GM23338 (cell line): ENCODE results near the gene ARID1B. TPM values are rescaled to one million over a fixed set of nuclear protein-coding genes. Genes with fewer than 3 reads are reported as not detected.

Experiments used
- ATAC-seq: fragments of 200-7000 bp; cut with Tn5 transposase; 3 replicates; pipeline ENCODE4 v1.9.1; 2020
- DNase-seq: peaks from one replicate; pipeline ENCODE4 v3.0.0-alpha.2; 2015; ENCODE audit warnings: low spot score
- H2AFZ ChIP-seq: fragments of 200-600 bp; sonication (generic); 2 replicates; pipeline ENCODE4 v1.8.0; 2016; ENCODE audit warnings: antibody characterized with exemption, mild to moderate bottlenecking, moderate library complexity
- H3F3A ChIP-seq: fragments of 200-600 bp; sonication (generic); replicated peaks from 2 replicates; pipeline ENCODE4 v1.8.0; 2017; ENCODE audit warnings: antibody characterized with exemption, mixed run types, low read depth
- H3K27ac ChIP-seq: fragments of 200-600 bp; sonication (generic); 2 replicates; pipeline ENCODE4 v1.6.1; 2016; ENCODE audit warnings: low read depth
- H3K27me3 ChIP-seq: fragments of 200-600 bp; sonication (generic); 2 replicates; pipeline ENCODE4 v1.8.0; 2016; ENCODE audit warnings: mild to moderate bottlenecking, mixed run types, moderate library complexity; ENCODE audit not compliant: insufficient read depth
- H3K36me3 ChIP-seq: fragments of 200-600 bp; sonication (generic); 2 replicates; pipeline ENCODE4 v1.8.0; 2016; ENCODE audit warnings: mild to moderate bottlenecking; ENCODE audit not compliant: insufficient read depth
- H3K4me1 ChIP-seq: fragments of 200-600 bp; sonication (generic); 2 replicates; pipeline ENCODE4 v1.8.0; 2016; ENCODE audit warnings: mild to moderate bottlenecking, moderate library complexity; ENCODE audit not compliant: insufficient read depth
- H3K4me2 ChIP-seq: fragments of 200-600 bp; sonication (generic); 2 replicates; pipeline ENCODE4 v1.7.1; 2017; ENCODE audit warnings: mixed run types
- H3K4me3 ChIP-seq: fragments of 200-600 bp; sonication (generic); 2 replicates; pipeline ENCODE4 v1.6.1; 2016; ENCODE audit warnings: mixed run types
- H3K79me2 ChIP-seq: fragments of 200-600 bp; sonication (generic); replicated peaks from 2 replicates; pipeline ENCODE4 v1.8.0; 2017; ENCODE audit warnings: mild to moderate bottlenecking; ENCODE audit not compliant: insufficient read depth
- H3K9me2 ChIP-seq: fragments of 200-600 bp; sonication (generic); 2 replicates; pipeline ENCODE4 v1.8.0; 2017; ENCODE audit not compliant: insufficient read depth
- H4K20me1 ChIP-seq: fragments of 200-600 bp; sonication (generic); replicated peaks from 2 replicates; pipeline ENCODE4 v1.8.0; 2017; ENCODE audit warnings: mild to moderate bottlenecking; ENCODE audit not compliant: insufficient read depth
- H3K27ac Mint-ChIP-seq: 2 replicates; pipeline ENCODE4 v1.8.0; 2020; ENCODE audit warnings: inconsistent platforms, mild to moderate bottlenecking, moderate library complexity, mixed read lengths
- H3K27me3 Mint-ChIP-seq: 3 replicates; pipeline ENCODE4 v1.8.0; 2022; ENCODE audit warnings: low read depth, mild to moderate bottlenecking, moderate library complexity, mixed read lengths, inconsistent platforms; ENCODE audit not compliant: insufficient read depth, poor library complexity
- H3K36me3 Mint-ChIP-seq: 3 replicates; pipeline ENCODE4 v1.8.0; 2021; ENCODE audit warnings: low read depth, mild to moderate bottlenecking, inconsistent platforms, moderate library complexity, mixed read lengths
- H3K4me1 Mint-ChIP-seq: 3 replicates; pipeline ENCODE4 v1.8.0; 2020; ENCODE audit warnings: mild to moderate bottlenecking, inconsistent platforms, mixed read lengths
- H3K4me3 Mint-ChIP-seq: 3 replicates; pipeline ENCODE4 v1.8.0; 2021; ENCODE audit warnings: moderate library complexity, mild to moderate bottlenecking, inconsistent platforms, mixed read lengths
- H3K9me3 Mint-ChIP-seq: 3 replicates; pipeline ENCODE4 v1.8.0; 2020; ENCODE audit warnings: moderate library complexity, mild to moderate bottlenecking, inconsistent platforms, mixed read lengths
- CREB1 ChIP-seq: fragments of 250-450 bp; sonication (Bioruptor Pico); IDR thresholded peaks from 2 replicates; pipeline ENCODE4 v1.5.0; 2020; ENCODE audit warnings: low read depth, mild to moderate bottlenecking, moderate library complexity
- CTCF ChIP-seq, 2 experiments: fragments of 200-600 bp in 1 of 2; sonication (generic) in 1 of 2; conservative IDR thresholded peaks; 2 replicates each; pipeline versions ENCODE4 v1.5.1 to v1.6.1; 2016 to 2017; ENCODE audit warnings: antibody characterized with exemption in 2 of 2, low read depth in 2 of 2, mild to moderate bottlenecking in 2 of 2, moderate library complexity in 1 of 2
- ETS1 ChIP-seq: IDR thresholded peaks from 2 replicates; pipeline ENCODE4 v1.6.1; 2016; ENCODE audit warnings: antibody characterized with exemption
- EZH2 ChIP-seq: fragments of 200-600 bp; sonication (generic); IDR thresholded peaks from one replicate; pipeline ENCODE4 v1.8.0; 2017; ENCODE audit warnings: antibody characterized with exemption, mild to moderate bottlenecking, low read depth; ENCODE audit not compliant: unreplicated experiment
- EZH2phosphoT487 ChIP-seq: fragments of 200-600 bp; sonication (generic); IDR thresholded peaks from one replicate; pipeline ENCODE4 v1.8.1; 2018; ENCODE audit warnings: antibody characterized with exemption; ENCODE audit not compliant: unreplicated experiment
- JUNB ChIP-seq: IDR thresholded peaks from one replicate; pipeline ENCODE4 v1.6.1; 2016; ENCODE audit warnings: antibody characterized with exemption; ENCODE audit not compliant: unreplicated experiment
- NANOG ChIP-seq: IDR thresholded peaks from 2 replicates; pipeline ENCODE4 v1.6.1; 2016; ENCODE audit warnings: antibody characterized with exemption, borderline replicate concordance
- POLR2AphosphoS5 ChIP-seq: IDR thresholded peaks from 2 replicates; pipeline ENCODE4 v1.6.1; 2016; ENCODE audit warnings: antibody characterized with exemption, low read depth
- REST ChIP-seq: IDR thresholded peaks from one replicate; pipeline ENCODE4 v1.6.1; 2018; ENCODE audit warnings: antibody characterized with exemption; ENCODE audit not compliant: unreplicated experiment
- STAT1 ChIP-seq: IDR thresholded peaks from one replicate; pipeline ENCODE4 v1.6.1; 2016; ENCODE audit warnings: antibody characterized with exemption; ENCODE audit not compliant: unreplicated experiment
- ZNF114 ChIP-seq: fragments of 250-450 bp; sonication (Bioruptor Pico); IDR thresholded peaks from 2 replicates; pipeline ENCODE4 v1.5.0; 2020; ENCODE audit warnings: mild to moderate bottlenecking, moderate library complexity
- ZNF331 ChIP-seq: fragments of 250-450 bp; sonication (Bioruptor Pico); IDR thresholded peaks from 2 replicates; pipeline ENCODE4 v1.5.0; 2020; ENCODE audit warnings: low read depth, mild to moderate bottlenecking, moderate library complexity
- ZNF462 ChIP-seq: fragments of 250-450 bp; sonication (Bioruptor Pico); IDR thresholded peaks from 2 replicates; pipeline ENCODE4 v1.5.0; 2020; ENCODE audit warnings: mild to moderate bottlenecking, moderate library complexity
- polyA plus RNA-seq: library from polyadenylated mRNA; unstranded; fragments of >200 nt; fragmentation: Nextera tagmentation; extraction: Ambion mirVana; gene quantifications from 2 replicates; pipeline ENCODE4 v1.2.1, GENCODE V29; 2016
- total RNA-seq: library from RNA; depleted of rRNA; stranded (reverse); fragments of >200 nt; shearing (Covaris generic); gene quantifications from 2 replicates; pipeline ENCODE4 v1.2.3, GENCODE V29; 2014

Gene ARID1B
- total and polyA plus RNA-seq, 2 experiments from 2014 or later, result 59.3 to 72.2 TPM

GRCh38 chr6:157135691-157136090 is 358.5 kb downstream of the ARID1B start:
- no peaks in the 10 kb centered on the region for H3K4me1 ChIP-seq
- no peak overlapping the region for H3K27ac ChIP-seq
- no peaks in the 10 kb centered on the region; the same call in 1 of the 2 replicates for H4K20me1 ChIP-seq
- Mint-ChIP-seq H3K36me3 (peaks cover 9% of the 10 kb centered on the region; the same call in 2 of the 3 replicates), H3K27me3 (peaks cover 7% of the 10 kb centered on the region), H3K4me1 (no peaks in the 10 kb centered on the region; the same call in 2 of the 3 replicates), H3K4me3 (no peak overlapping the region), H3K9me3 (no peaks in the 10 kb centered on the region), H3K27ac (no peak overlapping the region)
- H3K4me2 ChIP-seq, result no peak overlapping the region
- no peaks in the 10 kb centered on the region for H3K79me2 ChIP-seq
- DNase-seq, result no peak
- H2AFZ ChIP-seq, result no peak overlapping the region
- no peaks in the 10 kb centered on the region for H3F3A ChIP-seq
- TF ChIP-seq CTCF (conservative IDR thresholded peaks at IDR 0.05; ENCODE audit: low read depth in 2 of 2) (no peak), NANOG (no peak), ZNF331 (CRISPR knock-in tag) (no peak), EZH2 (no peak), REST (no peak), ETS1 (no peak), JUNB (no peak), CREB1 (no peak), POLR2AphosphoS5 (no peak), ZNF114 (CRISPR knock-in tag) (no peak), ZNF462 (no peak), STAT1 (no peak), EZH2phosphoT487 (no peak)
- no peaks in the 10 kb centered on the region for H3K9me2 ChIP-seq
- no peak for ATAC-seq
- no peaks in the 10 kb centered on the region for H3K27me3 ChIP-seq
- H3K36me3 ChIP-seq, result no peaks in the 10 kb centered on the region
- no peak overlapping the region for H3K4me3 ChIP-seq
